ENCODE measurements around the gene KIF3A. TPM values are rescaled to one million over a fixed set of nuclear protein-coding genes. Genes with fewer than 3 reads are reported as not detected.

Gene KIF3A
- total and polyA plus RNA-seq, 3 donors from 2014 or later: 23.2 to 38.6 (median 30.8) TPM

- Histone ChIP-seq H3K4me3 (no peak within 1 kb of the TSS), H3K36me3 (ENCODE audit: low read depth, missing control alignments) (no peaks in the 10 kb centered on the region), H3K9me3 (no peaks in the 10 kb centered on the region), H3K27ac (no peak within 1 kb of the TSS), H3K27me3 (no peaks in the 10 kb centered on the region), H3K4me1 (peaks cover 3% of the 10 kb centered on the region)
- no peak for DNase-seq
- TF ChIP-seq, protein P1, sequence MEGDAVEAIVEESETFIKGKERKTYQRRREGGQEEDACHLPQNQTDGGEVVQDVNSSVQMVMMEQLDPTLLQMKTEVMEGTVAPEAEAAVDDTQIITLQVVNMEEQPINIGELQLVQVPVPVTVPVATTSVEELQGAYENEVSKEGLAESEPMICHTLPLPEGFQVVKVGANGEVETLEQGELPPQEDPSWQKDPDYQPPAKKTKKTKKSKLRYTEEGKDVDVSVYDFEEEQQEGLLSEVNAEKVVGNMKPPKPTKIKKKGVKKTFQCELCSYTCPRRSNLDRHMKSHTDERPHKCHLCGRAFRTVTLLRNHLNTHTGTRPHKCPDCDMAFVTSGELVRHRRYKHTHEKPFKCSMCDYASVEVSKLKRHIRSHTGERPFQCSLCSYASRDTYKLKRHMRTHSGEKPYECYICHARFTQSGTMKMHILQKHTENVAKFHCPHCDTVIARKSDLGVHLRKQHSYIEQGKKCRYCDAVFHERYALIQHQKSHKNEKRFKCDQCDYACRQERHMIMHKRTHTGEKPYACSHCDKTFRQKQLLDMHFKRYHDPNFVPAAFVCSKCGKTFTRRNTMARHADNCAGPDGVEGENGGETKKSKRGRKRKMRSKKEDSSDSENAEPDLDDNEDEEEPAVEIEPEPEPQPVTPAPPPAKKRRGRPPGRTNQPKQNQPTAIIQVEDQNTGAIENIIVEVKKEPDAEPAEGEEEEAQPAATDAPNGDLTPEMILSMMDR (IDR thresholded peaks at IDR 0.05): no peak
- TF ChIP-seq POLR2A (IDR thresholded peaks at IDR 0.05): no peak
- intact Hi-C loops (cut with DNase I; ENCODE audit: low total_unique reads): no loop called here
- WGBS, 2 donors: 90 to 96% methylated on average over 12 of the region's 12 CpGs
Observed at GRCh38 chr5:132657676-132658380, 79.5 kb downstream of the KIF3A start, which contains the start of gene IL13. Gene IL13 (plus strand): TSS chr5:132658173. CDS start chr5:132658187, 14 bp downstream.

GRCh38 chr5:132656774-132657355 is 80.5 kb downstream of the KIF3A start:
- TF ChIP-seq, protein P1 (IDR thresholded peaks at IDR 0.05): no peak
- no peak for TF ChIP-seq POLR2A (IDR thresholded peaks at IDR 0.05)
- Histone ChIP-seq H3K4me3 (peak overlapping the region; percentile 33 to 53), H3K9me3 (no peaks in the 10 kb centered on the region), H3K27ac (no peak overlapping the region), H3K4me1 (peaks cover 3% of the 10 kb centered on the region), H3K36me3 (ENCODE audit: low read depth, missing control alignments) (no peaks in the 10 kb centered on the region), H3K27me3 (no peaks in the 10 kb centered on the region)
- no peak for DNase-seq
- 40 to 60% methylated on average over 12 of the region's 12 CpGs for WGBS, 2 donors
- intact Hi-C loops (cut with DNase I; ENCODE audit: low total_unique reads): no loop called here

DNA sequence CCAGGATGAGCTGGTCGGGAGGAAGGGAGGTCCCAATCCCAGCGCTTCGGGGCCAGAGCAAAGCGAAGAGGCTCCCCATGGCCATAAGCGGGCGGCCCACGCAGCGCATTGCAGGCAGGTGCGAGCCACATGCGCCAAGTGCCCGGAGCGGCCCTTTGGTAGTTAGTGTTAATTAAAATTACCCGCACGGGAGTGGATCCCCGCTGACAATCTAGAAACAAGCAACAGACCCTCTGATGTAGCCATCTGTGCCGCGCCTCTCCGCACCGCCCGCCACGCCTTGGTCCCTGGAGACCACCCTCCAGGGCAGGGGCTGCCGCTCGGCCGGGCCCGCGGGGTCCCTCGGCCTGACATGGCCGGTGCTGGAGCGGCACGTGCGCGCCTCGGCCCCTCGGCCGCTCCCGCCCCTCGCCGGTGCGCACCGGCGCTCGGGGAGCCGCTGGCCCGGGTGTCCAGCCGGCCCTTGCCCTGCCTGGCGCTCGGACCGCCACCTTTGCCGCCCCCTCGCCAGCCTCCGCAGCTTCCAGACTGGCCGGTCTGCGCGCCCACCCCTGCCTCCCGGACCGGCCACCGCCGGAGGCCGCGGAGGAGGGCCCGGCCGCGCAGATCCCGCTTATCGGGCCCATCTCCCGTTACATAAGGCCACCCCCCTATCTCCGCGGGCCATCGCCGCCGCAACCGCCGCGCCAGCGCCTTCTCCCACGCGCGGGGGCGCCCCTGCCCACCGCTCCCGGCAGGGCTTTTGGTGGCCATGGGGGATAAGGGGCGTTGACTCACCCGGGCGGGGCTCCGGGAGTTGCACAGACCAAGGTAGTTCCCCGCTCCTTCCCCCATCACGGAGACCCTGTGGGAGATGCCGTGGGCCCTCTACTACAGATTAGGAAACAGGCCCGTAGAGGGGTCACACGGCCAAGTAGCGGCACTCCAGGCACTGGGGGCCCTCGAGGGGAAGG is 81.2 kb downstream of the KIF3A start:
- peak overlapping the region; percentile 33 to 53 for H3K4me3 ChIP-seq

GRCh38 chr5:132653716-132654115 is 83.6 kb downstream of the KIF3A start:
- Histone ChIP-seq H3K27ac (no peak overlapping the region), H3K4me1 (peaks cover 3% of the 10 kb centered on the region), H3K4me3 (no peak overlapping the region), H3K9me3 (no peaks in the 10 kb centered on the region), H3K27me3 (no peaks in the 10 kb centered on the region), H3K36me3 (ENCODE audit: low read depth, missing control alignments) (no peaks in the 10 kb centered on the region)
- WGBS, 2 donors: 21 to 25% methylated on average over 7 of the region's 7 CpGs
- no peak for DNase-seq
- TF ChIP-seq, protein P1 (IDR thresholded peaks at IDR 0.05): no peak
- no peak for TF ChIP-seq POLR2A (IDR thresholded peaks at IDR 0.05)
- intact Hi-C loops (cut with DNase I; ENCODE audit: low total_unique reads): no loop called here

More for the DNA sequence above, 81.2 kb downstream of the KIF3A start:
- Histone ChIP-seq H3K27me3 (no peaks in the 10 kb centered on the region), H3K27ac (no peak overlapping the region), H3K9me3 (no peaks in the 10 kb centered on the region), H3K36me3 (ENCODE audit: low read depth, missing control alignments) (no peaks in the 10 kb centered on the region), H3K4me1 (peaks cover 3% of the 10 kb centered on the region)
- TF ChIP-seq POLR2A (IDR thresholded peaks at IDR 0.05): no peak
- TF ChIP-seq, protein P1 (IDR thresholded peaks at IDR 0.05): no peak
- WGBS, 2 donors: 3 to 5% methylated on average over 37 to 75 of the region's 92 CpGs
- no peak for DNase-seq
- intact Hi-C loops (cut with DNase I; ENCODE audit: low total_unique reads): no loop called here

All from testis (tissue), 3 donors.